GM21825 (cell line): ENCODE results near the gene CDK6.

Experiments
- ATAC-seq: cut with Tn5 transposase; IDR thresholded peaks from one replicate; pipeline ENCODE4 v1.9.1; 2021; ENCODE audit warnings: mild to moderate bottlenecking, moderate library complexity; ENCODE audit not compliant: unreplicated experiment

Gene CDK6

DNA sequence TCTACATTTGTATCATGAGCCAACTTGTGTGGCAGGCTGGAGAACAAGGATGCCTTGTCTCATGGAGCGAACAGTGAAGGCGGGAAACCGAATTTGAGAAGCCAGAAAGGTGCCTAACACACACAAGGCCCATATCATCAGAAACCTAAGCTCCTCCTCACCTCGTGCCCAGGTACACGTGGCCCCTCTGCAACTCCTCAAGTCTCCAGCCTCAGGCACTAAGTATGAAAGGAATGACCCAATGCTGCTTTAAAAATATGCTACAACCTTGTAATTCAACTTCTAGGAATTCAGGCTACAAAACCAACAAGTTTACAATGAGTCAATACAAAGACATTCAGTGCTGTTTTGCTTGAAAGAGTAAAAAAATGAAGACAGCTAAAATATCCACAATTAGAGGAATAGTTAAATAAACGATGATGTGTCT is 95.7 kb downstream of the CDK6 start:
- no peak for ATAC-seq

DNA sequence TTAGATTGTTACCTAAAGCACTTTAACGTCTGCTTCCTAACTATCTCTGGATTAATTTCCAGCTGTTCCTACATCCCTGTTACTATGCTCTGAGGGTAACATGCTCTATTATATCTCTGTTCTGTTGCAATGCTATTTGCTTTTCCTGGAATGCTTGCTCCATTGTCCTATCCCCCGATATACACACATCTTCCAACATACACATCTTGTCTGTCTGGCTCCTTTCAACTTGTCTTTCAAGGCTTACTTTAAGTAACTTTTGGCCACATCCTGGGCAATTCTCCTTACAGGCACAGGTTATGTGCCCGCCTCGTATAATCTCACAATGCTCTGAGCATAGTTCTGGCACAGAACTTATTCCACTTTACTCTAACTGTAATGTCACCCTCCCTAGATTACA is 96.2 kb downstream of the CDK6 start:
- no peak for ATAC-seq

DNA sequence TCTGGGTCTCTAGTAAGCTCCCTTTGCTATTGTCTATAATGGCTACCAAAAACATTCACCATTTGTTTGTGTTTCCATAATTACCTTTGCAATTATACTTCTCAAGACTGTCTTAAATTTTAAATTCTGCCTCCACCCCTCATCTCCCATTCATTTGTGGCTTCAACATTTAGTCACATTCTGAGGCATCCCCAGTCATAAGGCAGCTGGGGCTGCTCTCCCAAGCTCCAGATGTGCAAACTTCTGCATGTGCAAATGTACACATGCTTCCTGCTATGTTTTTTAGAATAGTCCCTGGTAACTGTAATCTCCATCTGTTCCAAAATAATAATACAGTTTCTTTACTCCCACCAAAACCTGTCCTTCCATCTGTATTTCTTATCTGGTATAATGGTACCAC is 97.3 kb downstream of the CDK6 start:
- no peak for ATAC-seq

DNA sequence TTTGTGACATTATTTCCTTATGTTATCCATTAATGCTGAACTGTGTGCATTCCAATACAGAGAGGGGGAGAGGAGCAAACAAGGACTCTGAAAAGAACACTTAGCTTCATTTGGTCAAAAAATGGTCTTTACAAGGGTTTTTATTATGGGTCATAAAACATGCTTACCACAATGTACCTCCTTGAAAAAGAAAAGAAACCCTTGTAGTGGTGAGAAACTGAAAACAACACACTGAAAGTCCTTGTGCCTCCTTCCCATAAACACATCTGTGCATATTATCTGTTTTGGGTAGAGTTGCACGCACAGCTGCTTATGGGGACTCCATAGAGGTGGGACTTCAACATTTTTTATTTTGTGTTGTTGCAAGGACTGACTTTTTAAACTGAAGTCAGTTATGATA is 98.7 kb downstream of the CDK6 start:
- peak; percentile 94 for ATAC-seq

GRCh38 chr7:92736870-92737269 is 99.5 kb downstream of the CDK6 start:
- ATAC-seq: no peak

DNA sequence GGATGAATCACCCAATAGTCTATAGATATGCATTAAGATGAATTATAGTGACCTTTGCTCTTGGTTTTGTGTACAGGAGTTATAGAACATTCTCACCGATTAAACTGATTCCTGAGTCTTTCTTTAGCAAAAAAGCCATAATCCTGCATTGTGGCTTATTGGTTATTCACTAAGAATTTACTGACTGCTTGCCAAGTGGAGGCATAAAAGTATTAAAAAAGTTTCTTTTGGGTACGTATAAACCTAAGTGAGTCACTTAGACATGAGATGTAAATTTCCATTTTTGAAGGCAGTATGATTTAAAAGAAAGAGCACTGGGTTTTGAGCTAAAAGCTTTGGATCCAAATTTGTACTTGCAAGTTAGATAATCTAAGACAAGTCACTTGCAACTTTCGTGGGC is 100.7 kb downstream of the CDK6 start:
- no peak for ATAC-seq

DNA sequence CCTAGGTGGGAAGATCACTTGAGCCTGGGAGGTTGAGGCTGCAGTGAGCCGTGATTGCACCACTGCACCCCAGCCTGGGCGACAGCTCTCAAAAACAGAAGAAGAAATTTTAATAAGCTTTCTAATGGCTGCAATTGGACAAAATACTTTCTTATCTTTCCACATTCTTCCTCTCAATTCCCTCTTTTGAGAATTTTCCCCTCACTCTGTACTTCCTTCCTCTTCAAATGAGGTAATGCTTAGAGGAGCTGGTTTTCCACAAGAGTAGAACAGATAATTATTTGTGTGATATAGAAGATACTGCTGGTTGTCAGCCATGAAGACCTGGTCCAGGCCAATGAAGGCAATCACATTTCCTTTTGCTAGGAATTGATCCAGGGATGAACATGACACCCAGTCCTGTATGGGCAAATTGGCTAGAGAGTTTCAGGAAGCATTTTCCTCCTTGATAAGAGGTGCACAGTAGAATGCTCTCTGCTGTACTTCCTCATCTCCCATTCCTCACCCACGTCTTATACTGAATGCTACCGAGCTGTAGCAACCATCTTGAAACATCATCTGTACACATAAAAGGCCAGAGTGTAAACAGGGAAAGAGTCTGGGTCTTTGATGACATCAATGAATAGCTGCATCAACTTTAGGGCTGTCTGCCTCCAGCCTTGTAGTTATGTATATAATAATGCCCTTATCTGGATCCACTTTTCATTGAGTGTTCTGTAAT is 103.9 kb downstream of the CDK6 start:
- ATAC-seq: peak; percentile 22

- peak; percentile 56 for ATAC-seq
Measured at GRCh38 chr7:92731335-92732063, 104.9 kb downstream of the CDK6 start.

GRCh38 chr7:92730808-92731207 is 105.6 kb downstream of the CDK6 start:
- no peak for ATAC-seq

DNA sequence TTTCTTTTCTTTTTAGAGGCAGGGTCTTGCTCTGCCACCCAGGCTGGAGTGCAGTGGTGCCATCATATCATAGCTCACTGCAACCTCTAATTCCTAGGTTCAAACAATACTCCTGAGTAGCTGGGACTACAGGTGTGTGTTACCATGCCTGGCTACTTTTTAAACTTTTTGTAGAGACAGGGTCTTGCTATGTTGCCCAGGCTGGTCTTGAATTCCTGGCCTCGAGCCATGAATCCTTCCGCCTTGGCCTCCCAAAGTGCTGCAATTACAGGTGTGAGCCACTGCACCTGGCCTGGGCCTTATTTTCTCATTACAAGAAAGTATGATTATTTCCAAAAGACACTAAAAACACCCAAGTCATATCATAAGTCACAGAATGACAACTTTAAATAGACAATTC is 106.6 kb downstream of the CDK6 start:
- no peak for ATAC-seq

DNA sequence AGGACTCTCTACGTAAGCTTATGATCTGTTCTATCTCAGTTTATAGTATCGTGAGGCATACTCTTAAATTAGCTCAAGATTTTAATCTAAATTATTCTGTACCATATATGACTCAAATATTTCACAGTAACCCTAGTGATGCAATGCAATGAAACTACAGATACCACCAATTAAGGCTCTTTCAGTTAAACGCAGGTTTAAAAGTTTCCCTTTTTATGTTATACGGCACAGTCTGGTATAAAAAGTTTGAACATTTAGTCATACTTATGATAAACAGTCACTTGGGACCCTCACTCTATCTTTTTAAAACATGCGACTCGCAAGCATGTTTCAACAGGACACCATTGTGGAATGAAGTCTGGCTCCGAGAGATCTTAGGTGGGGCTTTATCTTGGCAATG is 107.2 kb downstream of the CDK6 start:
- ATAC-seq: no peak

GRCh38 chr7:92727755-92728154 is 108.6 kb downstream of the CDK6 start:
- no peak for ATAC-seq

DNA sequence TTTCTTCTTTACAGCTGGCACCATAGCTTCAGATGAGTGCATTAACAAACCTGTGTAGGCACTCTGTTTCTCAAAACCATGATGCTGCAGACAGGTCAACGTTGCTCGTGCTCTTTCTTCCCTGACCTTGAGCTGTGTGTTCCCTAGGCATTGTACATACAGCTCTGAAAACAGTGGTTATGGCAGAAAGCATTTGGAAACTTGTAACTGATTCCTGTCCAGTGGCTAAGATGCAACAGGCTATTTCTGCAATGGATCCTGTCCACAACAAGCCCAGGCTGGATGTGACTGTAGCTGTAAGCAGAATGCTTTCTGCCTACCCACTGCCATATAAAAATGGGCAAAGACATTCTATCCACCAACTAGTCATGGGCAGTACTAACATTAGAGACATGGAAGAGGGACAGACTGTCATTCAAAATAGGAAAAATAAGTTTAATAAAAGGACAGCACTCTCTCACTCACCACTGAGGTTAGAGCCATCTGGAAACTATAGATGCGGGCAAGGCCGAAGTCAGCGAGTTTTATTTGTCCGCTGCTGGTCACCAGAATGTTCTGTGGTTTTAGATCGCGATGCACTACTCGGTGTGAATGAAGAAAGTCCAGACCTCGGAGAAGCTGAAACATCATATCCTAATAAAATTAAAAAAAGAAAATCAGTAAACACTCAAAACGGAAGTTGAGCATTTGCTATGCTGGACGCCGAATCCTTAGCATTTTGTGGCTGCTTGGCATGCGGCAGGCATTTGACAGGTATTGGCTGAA is 111.0 kb downstream of the CDK6 start:
- no peak for ATAC-seq

DNA sequence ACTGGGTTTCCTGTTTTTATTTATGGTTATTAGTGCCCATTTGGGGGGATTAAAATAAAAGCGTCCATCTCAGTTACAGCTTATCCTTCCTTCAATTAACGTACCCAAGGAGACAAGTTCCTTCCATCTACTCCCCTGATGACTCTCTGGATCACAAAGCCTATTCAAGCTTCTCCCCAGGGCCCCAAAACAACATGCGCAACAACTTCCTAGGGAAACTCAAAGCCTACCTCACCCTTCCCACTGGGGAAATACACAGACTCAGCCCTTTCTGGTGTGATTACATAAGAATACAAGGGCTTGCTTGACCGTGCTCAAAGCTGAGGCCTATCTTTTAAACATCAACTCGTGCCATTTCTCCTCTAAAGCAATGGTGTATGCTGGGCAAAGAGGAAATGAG is 112.4 kb downstream of the CDK6 start:
- ATAC-seq: no peak

GRCh38 chr7:92723205-92723604 is 113.2 kb downstream of the CDK6 start:
- ATAC-seq: no peak

DNA sequence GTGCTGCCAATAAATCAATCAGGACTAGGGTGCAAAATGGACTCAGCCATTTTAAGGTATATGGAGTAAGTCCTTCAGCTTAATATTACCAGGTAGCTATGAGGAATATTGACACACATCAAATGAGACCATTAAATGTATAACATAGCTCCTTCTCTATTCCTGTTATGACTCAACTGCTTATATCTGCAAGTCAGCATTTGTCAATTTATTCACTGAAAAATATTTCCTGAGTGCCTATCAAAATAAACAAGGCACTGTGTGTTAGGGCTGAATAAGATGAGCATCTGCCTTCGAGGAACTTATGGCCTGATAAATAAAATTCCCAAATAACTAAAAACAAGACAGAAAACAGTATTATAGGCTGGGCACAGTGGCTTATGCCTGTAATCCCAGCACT is 113.8 kb downstream of the CDK6 start:
- ATAC-seq: no peak

DNA sequence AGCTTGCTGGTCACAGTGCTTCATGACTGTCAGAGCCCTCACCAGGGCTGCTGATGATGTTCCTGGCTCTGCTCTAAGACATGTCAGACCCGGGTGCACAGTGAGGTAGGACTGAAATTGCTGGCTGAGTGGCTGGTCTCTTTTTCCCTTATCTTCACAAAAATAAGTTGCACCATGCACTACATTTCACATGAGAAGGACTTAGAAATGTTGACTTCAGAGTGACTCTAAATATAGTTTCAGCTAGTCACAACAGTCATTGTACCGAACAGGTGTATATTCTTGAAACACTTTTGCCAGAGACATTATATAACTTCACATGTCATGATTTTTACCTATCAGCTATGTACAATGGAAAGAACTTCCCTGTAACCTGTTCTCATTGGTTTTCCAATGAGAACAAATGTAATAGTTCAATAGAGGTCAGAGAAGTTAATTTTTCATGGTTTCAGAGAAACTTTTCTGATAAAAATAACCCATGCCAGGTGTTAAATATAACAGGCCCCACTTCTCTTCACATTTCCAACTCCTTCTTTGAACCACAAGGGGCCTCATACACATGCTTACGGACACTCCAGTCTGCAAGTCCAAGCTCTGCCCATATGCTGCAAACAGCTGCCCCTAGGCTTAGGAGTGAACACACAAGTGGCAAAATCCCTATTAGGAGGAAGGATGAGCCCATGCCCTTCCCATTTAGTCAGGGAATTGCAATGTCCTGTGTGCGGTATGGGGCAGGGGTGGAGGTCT is 115.6 kb downstream of the CDK6 start:
- peak; percentile 60 for ATAC-seq

DNA sequence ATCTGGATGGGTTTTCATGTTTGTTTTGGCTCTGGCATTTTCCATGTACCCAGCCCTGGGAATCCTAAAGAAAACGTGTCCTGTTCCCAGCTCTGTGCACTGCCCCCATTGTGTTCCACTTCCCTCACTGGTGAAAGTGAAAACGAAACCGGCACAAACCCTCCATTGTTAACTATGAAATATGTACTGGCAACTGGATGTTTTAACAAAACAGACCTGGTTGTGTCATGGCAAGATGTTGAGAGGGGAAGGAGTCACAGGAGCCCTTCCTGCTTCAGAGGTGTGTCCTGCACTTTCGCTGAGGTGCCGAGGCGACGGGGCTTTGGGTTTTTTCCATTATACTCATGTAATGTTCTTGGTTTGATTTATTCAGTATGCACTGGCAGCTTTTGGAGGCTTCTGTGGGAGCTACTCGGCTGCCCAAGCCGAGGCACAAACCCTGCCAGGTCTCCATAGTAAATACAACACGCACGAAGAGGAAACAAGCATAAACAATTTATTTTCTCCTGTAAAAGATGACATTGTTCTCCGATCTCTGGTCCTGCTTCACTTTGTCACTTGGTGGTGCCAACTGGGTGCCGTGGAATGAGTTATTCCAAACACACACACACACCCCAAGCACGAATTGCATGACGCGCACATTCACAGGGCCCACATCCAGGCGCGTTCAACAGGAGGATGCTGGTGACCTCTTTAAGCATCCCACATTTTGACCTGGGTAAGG is 118.2 kb downstream of the CDK6 start:
- peak; percentile 64 for ATAC-seq

- no peak for ATAC-seq
Measured at GRCh38 chr7:92717623-92717992, 118.8 kb downstream of the CDK6 start.

GRCh38 chr7:92716825-92717580 is 119.4 kb downstream of the CDK6 start:
- ATAC-seq: no peak
